ENCODE measurements around the gene STARD8.

Gene STARD8

GRCh38 chrX:68721546-68721945, 74.1 kb downstream of the STARD8 start:
- Histone ChIP-seq H3K36me3 (ENCODE audit: insufficient read depth, low read length) (no peaks in the 10 kb centered on the region), H3K4me3 (no peak overlapping the region), H3K9ac (ENCODE audit: insufficient read length) (no peak overlapping the region), H3K27ac (no peak overlapping the region), H3K9me3 (ENCODE audit: low read depth, low read length) (no peaks in the 10 kb centered on the region)
- no peak for DNase-seq (ENCODE audit: low read depth, low spot score)
- TF ChIP-seq EZH2 (IDR thresholded peaks at IDR 0.05) (no peak), FOXP2 (optimal IDR thresholded peaks at IDR 0.05; ENCODE audit: control extremely low read depth, extremely low read length, insufficient read depth) (no peak), POLR2AphosphoS5 (IDR thresholded peaks at IDR 0.05; ENCODE audit: borderline replicate concordance, low read depth, low read length) (no peak)

GRCh38 chrX:68721991-68722860, 74.8 kb downstream of the STARD8 start:
- no peak for DNase-seq (ENCODE audit: low read depth, low spot score)
- H3K36me3 ChIP-seq (ENCODE audit: insufficient read depth, low read length), result no peaks in the 10 kb centered on the region
- no peak overlapping the region for H3K4me3 ChIP-seq
- no peak overlapping the region for H3K27ac ChIP-seq
- TF ChIP-seq EZH2 (IDR thresholded peaks at IDR 0.05), result no peak
- TF ChIP-seq POLR2AphosphoS5 (IDR thresholded peaks at IDR 0.05; ENCODE audit: borderline replicate concordance, low read depth, low read length), result no peak
- no peak for TF ChIP-seq FOXP2 (optimal IDR thresholded peaks at IDR 0.05; ENCODE audit: control extremely low read depth, extremely low read length, insufficient read depth)
- no peak overlapping the region for H3K9ac ChIP-seq (ENCODE audit: insufficient read length)
- H3K9me3 ChIP-seq (ENCODE audit: low read depth, low read length), result no peaks in the 10 kb centered on the region

GRCh38 chrX:68723491-68724155, 76.2 kb downstream of the STARD8 start:
- Histone ChIP-seq H3K4me3 (no peak overlapping the region), H3K27ac (no peak overlapping the region), H3K9me3 (ENCODE audit: low read depth, low read length) (no peaks in the 10 kb centered on the region), H3K9ac (ENCODE audit: insufficient read length) (no peak overlapping the region), H3K36me3 (ENCODE audit: insufficient read depth, low read length) (no peaks in the 10 kb centered on the region)
- TF ChIP-seq POLR2AphosphoS5 (IDR thresholded peaks at IDR 0.05; ENCODE audit: borderline replicate concordance, low read depth, low read length), result no peak
- no peak for TF ChIP-seq FOXP2 (optimal IDR thresholded peaks at IDR 0.05; ENCODE audit: control extremely low read depth, extremely low read length, insufficient read depth)
- no peak for TF ChIP-seq EZH2 (IDR thresholded peaks at IDR 0.05)
- no peak for DNase-seq (ENCODE audit: low read depth, low spot score)

- TF ChIP-seq EZH2 (IDR thresholded peaks at IDR 0.05) (no peak), POLR2AphosphoS5 (IDR thresholded peaks at IDR 0.05; ENCODE audit: borderline replicate concordance, low read depth, low read length) (no peak), FOXP2 (optimal IDR thresholded peaks at IDR 0.05; ENCODE audit: control extremely low read depth, extremely low read length, insufficient read depth) (no peak)
- H3K36me3 ChIP-seq (ENCODE audit: insufficient read depth, low read length), result no peaks in the 10 kb centered on the region
- H3K9ac ChIP-seq (ENCODE audit: insufficient read length), result no peak overlapping the region
- H3K27ac ChIP-seq, result no peak overlapping the region
- no peak for DNase-seq (ENCODE audit: low read depth, low spot score)
- H3K9me3 ChIP-seq (ENCODE audit: low read depth, low read length), result no peaks in the 10 kb centered on the region
- H3K4me3 ChIP-seq, result no peak overlapping the region
Measured at GRCh38 chrX:68724531-68725020, 77.1 kb downstream of the STARD8 start.

- TF ChIP-seq POLR2AphosphoS5 (IDR thresholded peaks at IDR 0.05; ENCODE audit: borderline replicate concordance, low read depth, low read length) (no peak), FOXP2 (optimal IDR thresholded peaks at IDR 0.05; ENCODE audit: control extremely low read depth, extremely low read length, insufficient read depth) (no peak), EZH2 (IDR thresholded peaks at IDR 0.05) (no peak)
- H3K4me3 ChIP-seq, result no peak overlapping the region
- no peak for DNase-seq (ENCODE audit: low read depth, low spot score)
- H3K9ac ChIP-seq (ENCODE audit: insufficient read length), result no peak overlapping the region
- no peaks in the 10 kb centered on the region for H3K36me3 ChIP-seq (ENCODE audit: insufficient read depth, low read length)
- no peaks in the 10 kb centered on the region for H3K9me3 ChIP-seq (ENCODE audit: low read depth, low read length)
- H3K27ac ChIP-seq, result no peak overlapping the region
Measured at GRCh38 chrX:68725756-68726365, 78.4 kb downstream of the STARD8 start.

- no peaks in the 10 kb centered on the region for H3K9me3 ChIP-seq (ENCODE audit: low read depth, low read length)
- H3K36me3 ChIP-seq (ENCODE audit: insufficient read depth, low read length), result no peaks in the 10 kb centered on the region
- DNase-seq (ENCODE audit: low read depth, low spot score), result no peak
- H3K4me3 ChIP-seq, result no peak overlapping the region
- TF ChIP-seq POLR2AphosphoS5 (IDR thresholded peaks at IDR 0.05; ENCODE audit: borderline replicate concordance, low read depth, low read length), result no peak
- TF ChIP-seq EZH2 (IDR thresholded peaks at IDR 0.05), result no peak
- no peak for TF ChIP-seq FOXP2 (optimal IDR thresholded peaks at IDR 0.05; ENCODE audit: control extremely low read depth, extremely low read length, insufficient read depth)
- no peak overlapping the region for H3K27ac ChIP-seq
- H3K9ac ChIP-seq (ENCODE audit: insufficient read length), result no peak overlapping the region
Measured at GRCh38 chrX:68726366-68726765, 78.9 kb downstream of the STARD8 start.

- no peak overlapping the region for H3K27ac ChIP-seq
- no peak for TF ChIP-seq FOXP2 (optimal IDR thresholded peaks at IDR 0.05; ENCODE audit: control extremely low read depth, extremely low read length, insufficient read depth)
- no peak for TF ChIP-seq POLR2AphosphoS5 (IDR thresholded peaks at IDR 0.05; ENCODE audit: borderline replicate concordance, low read depth, low read length)
- no peak for TF ChIP-seq EZH2 (IDR thresholded peaks at IDR 0.05)
- no peak overlapping the region for H3K9ac ChIP-seq (ENCODE audit: insufficient read length)
- H3K9me3 ChIP-seq (ENCODE audit: low read depth, low read length), result no peaks in the 10 kb centered on the region
- DNase-seq (ENCODE audit: low read depth, low spot score), result no peak
- H3K4me3 ChIP-seq, result no peak overlapping the region
- no peaks in the 10 kb centered on the region for H3K36me3 ChIP-seq (ENCODE audit: insufficient read depth, low read length)
Measured at GRCh38 chrX:68727696-68728095, 80.2 kb downstream of the STARD8 start.

GRCh38 chrX:68728186-68728585, 80.7 kb downstream of the STARD8 start:
- no peak overlapping the region for H3K27ac ChIP-seq
- H3K36me3 ChIP-seq (ENCODE audit: insufficient read depth, low read length), result no peaks in the 10 kb centered on the region
- H3K4me3 ChIP-seq, result no peak overlapping the region
- no peak overlapping the region for H3K9ac ChIP-seq (ENCODE audit: insufficient read length)
- TF ChIP-seq POLR2AphosphoS5 (IDR thresholded peaks at IDR 0.05; ENCODE audit: borderline replicate concordance, low read depth, low read length), result no peak
- no peak for TF ChIP-seq EZH2 (IDR thresholded peaks at IDR 0.05)
- no peak for TF ChIP-seq FOXP2 (optimal IDR thresholded peaks at IDR 0.05; ENCODE audit: control extremely low read depth, extremely low read length, insufficient read depth)
- no peak for DNase-seq (ENCODE audit: low read depth, low spot score)
- no peaks in the 10 kb centered on the region for H3K9me3 ChIP-seq (ENCODE audit: low read depth, low read length)
